Esophagus squamous epithelium (tissue), 4 donors: ENCODE data around the gene RC3H1.

ENCODE experiments used
- CTCF ChIP-seq, 6 experiments: fragments of 450-650 bp in 4 of 6; fragments of 200-600 bp in 2 of 6; sonication (generic) in 2 of 6; IDR thresholded peaks; one replicate each; pipeline ENCODE4 v1.5.1; 2016 to 2019; ENCODE audit warnings: antibody characterized with exemption in 6 of 6, mild to moderate bottlenecking in 4 of 6, moderate library complexity in 4 of 6
- POLR2A ChIP-seq, 4 donors: fragments of 450-650 bp; IDR thresholded peaks; one replicate each; pipeline ENCODE4 v1.6.1; 2017; ENCODE audit warnings: antibody characterized with exemption in 4 of 4, mild to moderate bottlenecking in 4 of 4, moderate library complexity in 3 of 4

GRCh38 chr1:174053826-174054225 is 31.7 kb upstream of the RC3H1 start:
- TF ChIP-seq POLR2A (IDR thresholded peaks at IDR 0.05): no peak
- no peak for TF ChIP-seq CTCF (IDR thresholded peaks at IDR 0.05)
